Measurements from ENCODE around the gene PAX7.

Gene PAX7

GRCh38 chr1:18703041-18703621 lies 72.5 kb downstream of the PAX7 start:
- Histone ChIP-seq H3K79me2 (ENCODE audit: insufficient read depth, low read length) (no peaks in the 10 kb centered on the region), H2AFZ (ENCODE audit: low read length) (no peak overlapping the region), H3K9me2 (ENCODE audit: low read depth, low read length) (no peaks in the 10 kb centered on the region), H3F3A (ENCODE audit: insufficient read depth, low read length) (no peaks in the 10 kb centered on the region), H3K4me2 (ENCODE audit: low read length) (no peak overlapping the region), H3K4me3 (ENCODE audit: low read depth, low read length, poor library complexity, severe bottlenecking) (no peak overlapping the region), H3K27ac (ENCODE audit: low read depth, low read length, poor library complexity, severe bottlenecking) (no peak overlapping the region), H3K27me3 (ENCODE audit: insufficient read depth, low read length) (no peaks in the 10 kb centered on the region), H4K20me1 (ENCODE audit: insufficient read depth, low read length) (no peaks in the 10 kb centered on the region), H3K36me3 (ENCODE audit: insufficient read depth, low read length) (no peaks in the 10 kb centered on the region), H3K9ac (ENCODE audit: low read length) (no peak overlapping the region), H3K4me1 (ENCODE audit: insufficient read depth, low read length, severe bottlenecking) (no peaks in the 10 kb centered on the region), H3K9me3 (ENCODE audit: low read length) (no peaks in the 10 kb centered on the region)
- TF ChIP-seq CTCF (IDR thresholded peaks at IDR 0.05; ENCODE audit: low read length) (no peak), EZH2 (IDR thresholded peaks at IDR 0.05; ENCODE audit: borderline replicate concordance, low read length) (no peak)

GRCh38 chr1:18705811-18706210 lies 75.2 kb downstream of the PAX7 start:
- Histone ChIP-seq H2AFZ (ENCODE audit: low read length) (no peak overlapping the region), H3K36me3 (ENCODE audit: insufficient read depth, low read length) (no peaks in the 10 kb centered on the region), H3K9me2 (ENCODE audit: low read depth, low read length) (no peaks in the 10 kb centered on the region), H3K9ac (ENCODE audit: low read length) (no peak overlapping the region), H3K4me2 (ENCODE audit: low read length) (no peak overlapping the region), H3K27me3 (ENCODE audit: insufficient read depth, low read length) (no peaks in the 10 kb centered on the region), H3K27ac (ENCODE audit: low read depth, low read length, poor library complexity, severe bottlenecking) (no peak overlapping the region), H4K20me1 (ENCODE audit: insufficient read depth, low read length) (no peaks in the 10 kb centered on the region), H3K4me1 (ENCODE audit: insufficient read depth, low read length, severe bottlenecking) (no peaks in the 10 kb centered on the region), H3K79me2 (ENCODE audit: insufficient read depth, low read length) (no peaks in the 10 kb centered on the region), H3F3A (ENCODE audit: insufficient read depth, low read length) (no peaks in the 10 kb centered on the region), H3K4me3 (ENCODE audit: low read depth, low read length, poor library complexity, severe bottlenecking) (no peak overlapping the region), H3K9me3 (ENCODE audit: low read length) (no peaks in the 10 kb centered on the region)
- no peak for TF ChIP-seq EZH2 (IDR thresholded peaks at IDR 0.05; ENCODE audit: borderline replicate concordance, low read length)
- no peak for TF ChIP-seq CTCF (IDR thresholded peaks at IDR 0.05; ENCODE audit: low read length)

GRCh38 chr1:18707696-18708257 lies 77.1 kb downstream of the PAX7 start:
- Histone ChIP-seq H2AFZ (ENCODE audit: low read length) (no peak overlapping the region), H3K27ac (ENCODE audit: low read depth, low read length, poor library complexity, severe bottlenecking) (no peak overlapping the region), H3K9ac (ENCODE audit: low read length) (no peak overlapping the region), H3K79me2 (ENCODE audit: insufficient read depth, low read length) (no peaks in the 10 kb centered on the region), H4K20me1 (ENCODE audit: insufficient read depth, low read length) (no peaks in the 10 kb centered on the region), H3K9me3 (ENCODE audit: low read length) (no peaks in the 10 kb centered on the region), H3K9me2 (ENCODE audit: low read depth, low read length) (no peaks in the 10 kb centered on the region), H3K27me3 (ENCODE audit: insufficient read depth, low read length) (no peaks in the 10 kb centered on the region), H3K36me3 (ENCODE audit: insufficient read depth, low read length) (no peaks in the 10 kb centered on the region), H3K4me3 (ENCODE audit: low read depth, low read length, poor library complexity, severe bottlenecking) (no peak overlapping the region), H3F3A (ENCODE audit: insufficient read depth, low read length) (no peaks in the 10 kb centered on the region), H3K4me1 (ENCODE audit: insufficient read depth, low read length, severe bottlenecking) (no peaks in the 10 kb centered on the region), H3K4me2 (ENCODE audit: low read length) (no peak overlapping the region)
- TF ChIP-seq EZH2 (IDR thresholded peaks at IDR 0.05; ENCODE audit: borderline replicate concordance, low read length) = no peak
- TF ChIP-seq CTCF (IDR thresholded peaks at IDR 0.05; ENCODE audit: low read length) = no peak
